GM21619 (cell line): ENCODE measurements around the gene ZSCAN2.
"Not testable (repeated sequence)": the region's sequence is repeated elsewhere in the genome, so short reads cannot be mapped to it uniquely, and the experiment has no call there.

Source experiments
- ATAC-seq: cut with Tn5 transposase; IDR thresholded peaks from one replicate; pipeline ENCODE4 v1.9.1; 2021; ENCODE audit not compliant: unreplicated experiment

ZSCAN2 gene

DNA sequence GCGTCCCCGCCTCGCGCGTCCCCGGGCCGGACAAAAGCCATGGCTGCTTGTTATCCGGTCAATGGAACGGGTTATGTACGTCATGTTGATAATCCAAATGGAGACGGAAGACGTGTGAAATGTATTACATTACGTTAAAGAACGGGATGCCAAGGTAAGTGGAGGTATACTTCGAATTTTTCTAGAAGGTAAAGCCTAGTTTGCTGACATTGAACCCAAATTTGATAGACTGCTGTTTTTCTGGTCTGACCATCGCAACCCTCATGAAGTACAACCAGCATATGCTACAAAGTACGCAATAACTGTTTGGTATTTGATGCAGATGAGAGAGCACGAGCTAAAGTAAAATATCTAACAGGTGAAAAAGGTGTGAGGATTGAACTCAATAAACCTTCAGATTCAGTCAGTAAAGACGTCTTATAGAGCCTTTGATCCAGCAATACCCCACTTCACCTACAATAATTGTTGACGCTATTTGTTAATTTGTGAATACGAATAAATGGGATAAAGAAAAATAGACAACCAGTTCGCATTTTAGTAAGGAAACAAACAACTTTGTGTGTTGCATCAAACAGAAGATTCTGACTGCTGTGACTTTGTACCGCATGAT is 33.5 kb downstream of the ZSCAN2 start:
- no peak for ATAC-seq

DNA sequence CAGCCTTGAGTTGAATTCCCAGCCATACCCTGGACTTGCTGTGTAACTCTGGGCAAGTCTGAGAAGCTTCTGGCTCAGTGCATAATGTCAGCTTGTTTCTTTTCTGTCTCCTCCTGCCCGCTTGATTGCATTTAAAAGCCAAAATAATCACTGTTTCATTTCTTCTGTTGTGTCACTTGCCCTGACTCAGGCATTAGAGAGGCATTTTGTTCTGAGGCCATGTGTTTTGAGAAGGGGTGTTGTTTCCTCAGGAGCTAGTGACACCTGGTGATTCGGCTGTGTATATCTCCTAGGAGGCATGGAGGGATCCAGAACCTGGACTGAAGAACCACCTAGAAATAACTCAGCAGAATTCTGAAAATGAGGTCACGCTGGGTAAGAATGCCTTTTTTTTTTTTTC is 37.3 kb downstream of the ZSCAN2 start:
- no peak for ATAC-seq

DNA sequence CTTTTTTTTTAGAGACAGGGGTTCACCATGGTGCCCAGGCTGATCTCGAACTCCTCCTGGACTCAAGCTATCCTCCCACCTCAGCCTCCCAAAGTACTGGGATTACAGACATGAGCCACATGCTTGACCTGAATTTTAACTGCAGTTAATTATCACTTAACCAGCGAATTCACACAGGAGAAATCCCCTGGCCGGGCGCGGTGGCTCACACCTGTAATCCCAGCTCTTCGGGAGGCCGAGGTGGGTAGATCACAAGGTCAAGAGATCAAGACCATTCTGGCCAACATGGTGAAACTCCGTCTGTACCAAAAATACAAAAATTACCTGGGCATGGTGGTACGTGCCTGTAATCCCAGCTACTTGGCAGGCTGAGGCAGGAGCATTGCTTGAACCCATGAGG is 41.1 kb downstream of the ZSCAN2 start:
- ATAC-seq, result not testable (repeated sequence)

DNA sequence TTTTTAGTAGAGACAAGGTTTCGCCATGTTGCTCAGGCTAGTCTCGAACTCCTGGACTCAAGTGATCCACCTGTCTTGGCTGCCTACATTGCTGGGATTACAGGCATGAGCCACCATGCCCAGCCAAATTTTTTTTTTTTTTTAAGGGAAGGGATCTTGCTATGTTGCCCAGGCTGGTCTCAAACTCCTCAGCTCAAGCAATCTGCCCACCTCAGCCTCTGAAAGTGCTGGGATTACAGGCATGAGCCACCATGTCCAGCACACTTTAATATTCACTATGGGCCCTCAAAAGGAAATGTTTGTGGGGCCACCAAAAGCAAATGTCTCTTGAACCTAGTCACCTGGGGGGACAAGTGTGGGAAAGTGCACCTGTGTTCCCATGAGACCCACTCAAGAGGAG is 41.8 kb downstream of the ZSCAN2 start:
- not testable (repeated sequence) for ATAC-seq

DNA sequence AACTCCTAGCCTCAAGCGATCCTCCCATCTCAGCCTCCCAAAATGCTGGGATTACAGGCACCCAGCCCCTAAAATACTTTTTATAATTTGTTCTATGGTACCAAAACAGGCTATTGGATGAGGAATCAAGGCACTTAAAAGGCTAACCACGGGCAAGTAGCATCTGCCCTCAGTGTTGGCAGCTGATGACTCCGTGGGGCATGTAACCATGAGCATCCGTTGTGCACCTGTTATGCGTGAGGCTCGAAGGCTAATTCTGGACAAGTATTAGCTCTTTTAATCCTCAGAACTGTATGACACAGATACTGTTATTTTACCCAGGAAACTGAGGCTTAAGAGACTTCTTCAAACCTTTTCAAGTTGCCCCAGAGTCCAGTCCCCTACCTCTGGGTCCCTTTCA is 43.0 kb downstream of the ZSCAN2 start:
- ATAC-seq, result no peak

DNA sequence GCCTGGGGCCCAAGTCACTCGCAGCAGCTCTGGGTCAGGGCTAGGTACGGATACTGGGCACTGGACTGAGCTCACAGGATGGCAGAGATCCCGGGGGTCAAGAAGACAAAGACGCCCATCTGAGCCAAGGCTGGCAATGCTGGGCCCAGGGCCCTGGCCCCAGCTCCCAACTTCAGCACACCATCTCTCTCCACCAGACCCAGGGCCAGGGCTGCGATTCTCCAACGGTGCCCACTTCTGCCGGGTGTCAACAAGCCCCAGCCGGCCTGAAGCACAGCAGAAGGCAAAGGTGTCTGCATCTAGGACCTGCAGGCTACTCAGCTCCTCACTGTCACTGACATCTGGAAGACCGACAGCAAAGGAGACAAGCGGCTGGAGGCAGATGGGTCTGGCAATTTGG is 44.7 kb downstream of the ZSCAN2 start:
- no peak for ATAC-seq

DNA sequence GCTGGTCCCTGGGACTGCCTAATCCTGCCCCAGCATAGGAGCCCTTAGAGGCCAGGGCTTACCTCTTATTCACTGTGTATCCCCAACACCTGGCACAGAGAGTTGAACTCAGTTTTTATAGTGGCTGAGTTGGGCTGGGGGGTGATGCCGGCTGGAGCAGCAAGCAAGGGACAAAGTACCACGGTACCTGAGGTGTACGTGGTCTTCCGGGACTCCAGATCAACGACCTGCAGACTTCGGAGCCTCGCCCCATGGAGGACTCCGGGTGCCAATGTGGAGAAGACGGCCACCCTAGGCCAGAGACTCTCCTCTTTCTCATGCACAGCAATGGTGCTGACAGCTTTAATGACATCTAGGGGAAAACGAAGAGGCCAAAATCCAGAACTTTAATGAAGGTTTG is 45.2 kb downstream of the ZSCAN2 start:
- ATAC-seq, result no peak

DNA sequence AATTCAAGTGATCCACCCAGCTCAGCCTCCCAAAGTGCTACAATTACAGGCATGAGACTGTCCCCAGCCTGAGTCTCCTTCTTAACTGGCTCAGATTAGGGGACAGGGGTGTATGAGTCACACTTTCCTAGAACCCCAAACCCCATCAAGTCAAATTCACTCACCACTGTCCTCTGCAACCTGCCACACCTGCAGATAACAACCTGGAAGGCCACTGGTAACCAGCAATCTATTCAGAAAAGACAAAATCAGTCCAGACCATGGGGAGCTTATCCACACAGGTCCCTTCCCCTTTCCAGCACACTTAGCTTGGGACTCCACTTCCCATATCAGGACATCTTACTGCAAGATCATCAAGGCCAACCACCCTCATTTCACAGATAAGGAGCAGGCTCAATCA is 46.9 kb downstream of the ZSCAN2 start:
- ATAC-seq, result no peak

DNA sequence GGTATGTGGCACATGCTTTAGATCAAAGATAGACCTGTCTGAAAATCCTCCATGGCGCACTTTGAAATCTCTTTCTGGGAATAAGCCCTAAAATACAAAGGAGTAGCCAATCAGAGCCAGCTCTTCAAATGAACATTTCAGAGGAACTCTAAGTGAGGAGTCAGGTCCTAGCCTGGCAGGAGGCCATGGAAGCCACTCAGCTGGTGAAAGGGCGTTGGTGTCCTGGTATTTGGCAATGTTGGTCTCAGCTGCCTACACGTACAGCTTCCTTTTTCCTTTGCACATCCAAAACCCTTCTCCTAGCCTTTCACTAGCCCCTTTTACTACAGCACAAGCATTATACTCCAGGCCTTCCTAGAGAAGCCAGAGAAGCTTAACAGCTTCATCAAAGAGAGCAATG is 47.7 kb downstream of the ZSCAN2 start:
- no peak for ATAC-seq

DNA sequence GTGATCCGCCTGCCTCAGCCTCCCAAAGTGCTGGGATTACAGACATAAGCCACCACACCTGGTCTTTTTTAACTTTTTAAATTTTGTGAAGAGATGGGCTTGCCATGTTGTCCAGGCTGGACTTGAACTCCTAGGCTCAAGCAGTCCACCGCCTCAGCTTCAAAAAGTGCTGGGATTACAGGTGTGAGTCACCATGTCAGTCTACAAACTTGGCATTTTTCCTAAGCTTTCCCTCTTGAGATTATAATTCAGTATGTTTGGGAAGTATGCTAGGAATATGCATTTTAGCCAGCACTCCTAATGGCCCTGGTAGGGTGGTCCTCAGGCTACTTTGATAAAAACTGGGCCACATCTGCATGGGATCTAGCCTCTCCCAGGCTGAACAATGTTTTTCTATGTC is 48.9 kb downstream of the ZSCAN2 start:
- no peak for ATAC-seq

DNA sequence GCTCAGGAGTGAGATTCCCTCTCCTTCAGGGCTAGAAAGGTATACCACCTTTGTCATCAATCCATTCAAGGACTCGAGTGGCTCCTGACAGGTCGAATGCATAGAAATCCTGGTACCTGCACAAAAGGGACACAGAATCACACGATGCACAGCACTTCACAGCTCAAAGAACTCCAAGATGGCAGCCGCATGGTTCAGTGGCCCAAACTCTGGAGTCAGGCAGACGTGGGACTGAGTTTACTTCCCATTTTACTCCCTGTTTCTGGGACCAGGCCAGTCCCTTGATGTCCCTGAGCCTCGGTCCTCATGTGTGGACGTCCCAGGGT is 52.7 kb downstream of the ZSCAN2 start:
- no peak for ATAC-seq

DNA sequence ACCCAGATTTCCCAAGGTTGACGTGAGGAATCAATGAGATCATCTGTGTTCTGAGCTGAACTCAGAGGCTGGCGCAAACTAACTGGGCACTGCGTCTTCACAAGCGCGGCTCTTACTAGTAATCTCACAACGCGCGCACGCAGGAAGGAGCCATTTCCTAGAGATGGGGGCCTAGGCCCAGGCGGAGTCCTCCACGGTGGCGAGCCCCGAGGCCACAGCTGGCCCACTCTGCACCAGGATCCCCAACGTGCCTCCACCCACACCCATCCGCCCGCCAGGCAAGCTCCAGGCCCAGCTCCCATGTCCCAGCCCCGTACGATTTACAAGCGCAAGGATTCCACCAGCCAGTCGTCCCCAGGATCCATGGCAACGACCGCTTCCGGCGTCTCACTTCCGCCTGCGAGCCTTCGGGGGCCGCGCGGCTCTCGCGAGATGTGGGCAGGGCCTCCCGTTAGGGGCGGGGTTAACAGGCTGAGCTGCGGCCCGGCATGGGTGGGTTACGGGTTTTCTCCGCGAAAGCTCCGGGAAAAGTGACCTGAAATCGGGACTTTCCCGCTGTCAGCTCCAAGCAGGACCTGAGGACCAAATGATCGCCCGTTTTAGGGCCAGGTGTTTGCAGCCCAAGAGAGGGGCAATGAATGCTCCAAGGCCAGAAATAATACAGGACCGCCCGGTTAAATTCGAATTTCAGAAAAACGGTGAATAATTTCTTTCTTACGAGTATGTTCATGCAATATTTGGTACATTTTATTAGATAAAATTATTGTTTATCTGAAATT is 53.3 kb downstream of the ZSCAN2 start, which contains the start of gene WDR73:
TSS of gene WDR73 (minus strand) at position 374 of the 779 bp plus-strand sequence. CDS start at position 365, 9 bp downstream.
- ATAC-seq, result peak; percentile 81

DNA sequence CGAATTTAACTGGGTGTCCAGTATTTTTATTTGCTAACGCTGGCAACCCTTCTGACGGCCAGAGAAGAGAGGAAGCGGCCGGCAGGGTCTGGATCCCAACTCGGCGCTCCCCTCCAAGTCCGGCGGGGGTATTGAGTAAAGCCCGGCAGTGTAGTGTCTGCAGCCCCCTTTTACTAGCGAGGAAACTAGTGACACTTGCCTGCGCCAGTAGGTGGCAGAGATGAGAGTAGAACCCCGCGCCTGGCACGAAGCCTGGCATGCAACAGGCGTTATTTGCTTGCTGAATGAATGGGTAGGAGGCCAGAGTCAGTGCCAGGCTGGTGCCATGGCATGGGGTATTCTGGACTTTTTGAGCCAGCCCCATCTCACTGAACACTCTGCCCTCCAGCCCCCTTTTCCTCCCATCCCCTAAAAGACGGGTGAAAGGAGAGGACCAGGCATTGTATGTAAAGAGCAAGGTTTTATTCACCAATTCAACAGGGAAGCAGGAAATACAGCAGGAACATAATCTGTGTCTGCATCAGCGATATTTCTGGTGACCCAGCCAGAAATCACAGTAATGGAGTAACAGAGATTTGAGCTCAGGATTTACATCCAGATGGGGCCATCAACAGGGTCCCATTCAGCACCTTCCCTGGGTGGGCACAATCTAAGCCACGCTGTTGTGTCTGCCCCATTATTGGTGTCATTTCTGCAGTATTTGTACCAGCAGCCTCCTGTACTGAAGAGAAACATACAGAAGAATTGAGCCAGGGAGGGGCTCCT is 54.1 kb downstream of the ZSCAN2 start:
- ATAC-seq, result peak; percentile 34

DNA sequence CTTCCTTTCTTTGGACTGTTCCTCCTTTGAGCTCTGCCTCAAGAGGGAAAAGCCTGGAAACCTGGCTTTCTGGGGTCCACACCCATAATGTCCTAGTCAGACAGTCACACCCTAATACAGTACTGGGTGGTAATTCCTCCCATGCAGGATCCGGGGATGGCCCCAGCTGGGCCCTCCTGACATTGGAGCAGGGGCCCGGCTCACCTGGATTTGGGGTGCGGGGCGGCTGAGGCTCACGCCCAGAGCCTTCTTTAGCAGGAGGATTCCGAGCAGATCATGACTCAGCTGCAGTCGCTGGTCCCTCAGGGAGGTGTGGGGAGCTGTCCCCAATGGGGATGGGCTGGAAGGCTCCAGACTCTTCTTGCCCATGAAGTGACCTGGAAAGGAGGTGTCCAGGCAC is 56.2 kb downstream of the ZSCAN2 start:
- ATAC-seq, result no peak

DNA sequence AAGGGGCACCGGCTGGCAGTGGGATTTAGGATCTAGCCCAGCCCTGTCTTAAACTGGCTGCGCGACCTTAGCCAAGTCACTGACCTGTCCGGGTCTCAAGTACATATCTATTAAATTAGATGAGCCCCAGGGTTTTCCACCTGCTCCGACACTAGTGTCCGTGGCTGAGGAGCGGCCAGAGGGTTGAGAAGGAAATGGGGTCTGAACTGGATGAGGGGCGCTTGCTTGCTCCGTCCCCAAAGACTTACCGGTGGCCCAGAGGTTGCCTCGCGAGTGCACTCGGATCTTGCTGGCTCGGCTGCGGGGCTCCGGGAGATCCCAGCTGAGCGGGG is 56.9 kb downstream of the ZSCAN2 start:
- ATAC-seq, result no peak

DNA sequence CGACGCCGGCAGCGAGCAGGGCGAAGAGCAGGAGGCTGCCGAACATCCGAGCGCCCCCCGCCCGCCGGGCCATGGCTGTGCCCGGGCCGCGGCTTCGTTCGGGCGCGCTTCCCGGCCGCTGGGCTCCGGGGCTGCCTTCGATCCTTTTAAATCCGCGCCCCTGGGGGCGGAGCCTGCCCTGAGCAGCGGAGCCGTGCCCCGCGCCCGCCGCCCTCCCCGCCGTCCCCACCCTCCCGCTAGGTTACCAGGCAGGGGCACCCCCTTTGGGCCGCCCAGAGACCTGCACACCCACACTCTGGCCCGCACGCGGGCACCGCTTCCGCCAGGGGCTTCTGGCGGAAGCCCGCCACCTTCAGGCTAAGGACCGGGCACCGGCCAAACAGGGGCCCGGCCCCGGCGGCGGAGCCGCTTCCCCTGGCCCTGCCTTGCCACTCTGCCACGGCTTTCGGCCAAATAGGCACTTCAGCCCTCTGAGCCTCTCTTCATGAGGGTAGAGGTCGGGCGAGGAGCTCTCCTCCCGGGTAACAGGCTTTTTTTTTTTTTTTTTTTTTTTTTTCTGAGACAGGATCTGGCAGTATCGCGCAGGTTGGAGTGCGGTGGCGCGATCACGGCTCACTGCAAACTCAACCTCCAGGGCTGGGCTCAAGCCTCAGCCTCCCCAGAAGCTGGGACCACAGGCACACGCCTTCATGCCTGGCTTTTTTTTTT is 57.4 kb downstream of the ZSCAN2 start, which contains the start of gene NMB:
TSS of gene NMB (minus strand) at position 120 of the 708 bp plus-strand sequence. CDS start at position 73, 47 bp downstream.
- ATAC-seq, result peak; percentile 61

DNA sequence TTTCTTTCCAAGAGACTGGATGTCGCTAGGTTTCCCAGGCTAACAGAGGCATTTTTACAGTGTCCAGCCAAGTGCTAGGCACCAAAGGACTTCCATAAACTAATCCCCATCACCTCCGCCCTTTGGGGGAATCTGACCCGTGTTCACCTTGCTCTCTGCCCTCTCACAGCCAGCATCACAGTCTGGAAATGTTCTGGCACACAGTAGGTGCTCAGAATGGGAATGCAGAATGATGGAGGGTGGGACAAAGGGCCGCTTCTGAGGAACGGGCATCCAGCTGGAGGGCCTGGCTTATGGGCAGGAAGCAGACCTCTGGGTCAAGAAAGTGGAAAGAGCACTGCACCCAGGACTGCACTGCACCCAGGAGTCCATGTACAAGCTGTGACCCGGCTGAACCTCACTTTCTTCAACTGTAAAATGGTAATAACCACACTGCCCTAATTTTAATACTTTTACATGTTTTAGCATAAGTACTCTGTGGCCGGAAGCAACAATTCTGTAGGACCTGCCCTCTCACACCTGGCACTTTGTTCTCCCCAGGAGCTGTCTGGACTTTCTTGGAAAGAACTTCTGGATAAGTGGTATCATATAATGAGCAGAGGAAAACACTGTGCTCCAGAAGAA is 58.1 kb downstream of the ZSCAN2 start:
- ATAC-seq, result no peak

DNA sequence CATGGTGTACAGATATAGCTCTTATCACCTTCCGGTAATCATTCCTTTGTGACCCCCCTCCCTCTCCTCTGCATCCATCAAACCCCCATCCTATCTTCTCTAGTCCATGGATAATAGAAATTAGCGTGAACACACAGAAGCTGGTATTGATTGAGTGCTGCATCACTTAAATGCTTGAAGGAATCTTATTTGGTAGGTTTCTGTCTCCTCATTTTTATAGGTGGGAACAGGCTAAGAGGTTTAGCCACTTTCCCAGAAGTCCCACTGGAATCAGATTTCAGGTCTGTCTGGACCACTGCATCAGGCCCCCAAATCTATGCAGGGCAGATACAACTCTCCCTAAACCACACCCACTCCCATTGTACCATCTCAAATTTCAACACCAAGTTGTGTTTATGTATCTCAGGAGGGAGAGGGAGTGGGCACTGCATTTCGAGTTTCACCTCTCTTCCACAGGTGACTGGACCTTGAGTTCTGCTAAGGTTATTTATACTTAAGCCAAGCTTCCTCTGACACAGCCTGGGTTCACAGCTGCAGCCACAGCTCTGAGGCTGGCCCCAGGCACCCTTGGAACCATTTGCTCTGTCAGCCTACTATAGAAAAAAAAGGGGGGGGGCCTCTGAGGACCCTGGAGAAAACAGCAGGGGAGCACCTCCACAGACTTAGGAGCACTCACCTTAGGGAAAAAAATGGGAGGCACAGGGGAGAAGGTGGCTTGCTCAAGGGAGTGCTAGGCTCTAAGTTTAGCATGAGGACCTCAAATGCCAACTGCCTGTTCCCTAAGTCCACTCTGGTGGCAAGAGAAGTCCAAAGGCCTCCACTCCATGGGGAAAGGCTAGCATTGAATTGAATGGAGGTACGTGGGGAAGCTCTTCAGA is 59.3 kb downstream of the ZSCAN2 start:
- ATAC-seq, result no peak

DNA sequence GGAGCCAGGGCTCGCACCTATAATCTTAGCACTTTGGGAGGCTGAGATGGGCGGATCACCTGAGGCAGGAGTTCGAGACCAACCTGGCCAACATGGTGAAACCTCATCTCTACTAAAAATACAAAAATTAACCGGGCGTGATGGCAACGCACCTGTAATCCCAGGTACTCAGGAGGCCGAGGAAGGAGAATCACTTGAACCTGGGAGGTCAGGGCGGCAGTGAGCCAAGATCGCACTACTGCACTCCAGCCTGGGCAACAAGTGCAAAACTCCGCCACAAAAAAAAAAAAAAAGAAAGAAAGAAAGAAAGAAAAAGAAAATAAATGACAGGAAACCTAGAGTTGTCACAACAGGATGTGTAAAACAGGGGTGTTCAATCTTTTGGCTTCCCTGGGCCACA is 60.2 kb downstream of the ZSCAN2 start:
- no peak for ATAC-seq

DNA sequence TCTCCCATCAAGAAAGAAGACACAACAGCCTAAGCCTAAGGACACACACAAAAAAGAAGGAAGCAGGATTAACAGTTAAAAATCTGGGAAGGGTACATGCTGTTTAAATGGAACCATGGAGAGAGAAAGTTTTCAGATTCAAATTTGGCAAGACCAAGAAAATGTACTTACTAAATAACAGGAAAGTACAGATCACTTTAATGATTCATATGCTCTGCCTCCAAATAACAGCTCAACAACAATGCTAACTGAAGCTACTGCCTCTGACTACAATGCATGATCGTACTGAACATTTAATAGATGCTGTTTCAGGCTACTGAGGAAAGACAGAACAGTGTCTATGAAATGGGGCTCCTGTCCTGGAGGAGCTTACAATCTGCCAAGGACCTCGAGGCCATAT is 65.6 kb downstream of the ZSCAN2 start:
- no peak for ATAC-seq
